Loucy (cell line): Measurements from ENCODE around the gene COL6A1.

Experiments
- CTCF ChIP-seq: fragments of 200-600 bp; sonication (generic); conservative IDR thresholded peaks from 2 replicates; pipeline ENCODE4 v1.5.1; 2014; ENCODE audit warnings: mild to moderate bottlenecking, antibody characterized with exemption, low read length
- EZH2phosphoT487 ChIP-seq: fragments of 200-600 bp; IDR thresholded peaks from 2 replicates; pipeline ENCODE4 v1.6.1; 2018; ENCODE audit warnings: antibody characterized with exemption, mild to moderate bottlenecking, moderate library complexity, borderline replicate concordance

GRCh38 chr21:46052703-46053651 is 71.4 kb downstream of the COL6A1 start:
- TF ChIP-seq CTCF (no peak), EZH2phosphoT487 (no peak)
